HG02798 (cell line): ENCODE measurements around the gene CCL28.

Experiments used
- ATAC-seq: cut with Tn5 transposase; IDR thresholded peaks from one replicate; pipeline ENCODE4 v1.9.1; 2021; ENCODE audit warnings: mild to moderate bottlenecking; ENCODE audit not compliant: unreplicated experiment, poor library complexity

The CCL28 gene

GRCh38 chr5:43362725-43363435, 49.3 kb downstream of the CCL28 start:
- ATAC-seq, result no peak

GRCh38 chr5:43358726-43359125, 53.5 kb downstream of the CCL28 start:
- ATAC-seq, result no peak

- ATAC-seq, result no peak
These were observed 53.9 kb downstream of the CCL28 start for GRCh38 chr5:43358301-43358700.

- ATAC-seq, result no peak
These were observed 54.3 kb downstream of the CCL28 start for GRCh38 chr5:43357878-43358281.

GRCh38 chr5:43357067-43357466, 55.1 kb downstream of the CCL28 start:
- ATAC-seq, result no peak

- no peak for ATAC-seq
These were observed 57.4 kb downstream of the CCL28 start for GRCh38 chr5:43354774-43355173.

- no peak for ATAC-seq
These were observed 58.5 kb downstream of the CCL28 start for GRCh38 chr5:43353668-43354067.

- no peak for ATAC-seq
These were observed 59.3 kb downstream of the CCL28 start for GRCh38 chr5:43352915-43353314.

GRCh38 chr5:43352131-43352530, 60.1 kb downstream of the CCL28 start:
- no peak for ATAC-seq

GRCh38 chr5:43348861-43349363, 63.3 kb downstream of the CCL28 start:
- ATAC-seq, result no peak

- no peak for ATAC-seq
These were observed 64.0 kb downstream of the CCL28 start for GRCh38 chr5:43348207-43348606.

GRCh38 chr5:43338862-43339261, 73.3 kb downstream of the CCL28 start:
- ATAC-seq, result no peak

- no peak for ATAC-seq
These were observed 76.0 kb downstream of the CCL28 start for GRCh38 chr5:43336159-43336558.

- ATAC-seq, result no peak
These were observed 76.5 kb downstream of the CCL28 start for GRCh38 chr5:43335681-43336080.

GRCh38 chr5:43332401-43332800, 79.8 kb downstream of the CCL28 start:
- no peak for ATAC-seq
